ENCODE results near the gene CRB2.

DNA sequence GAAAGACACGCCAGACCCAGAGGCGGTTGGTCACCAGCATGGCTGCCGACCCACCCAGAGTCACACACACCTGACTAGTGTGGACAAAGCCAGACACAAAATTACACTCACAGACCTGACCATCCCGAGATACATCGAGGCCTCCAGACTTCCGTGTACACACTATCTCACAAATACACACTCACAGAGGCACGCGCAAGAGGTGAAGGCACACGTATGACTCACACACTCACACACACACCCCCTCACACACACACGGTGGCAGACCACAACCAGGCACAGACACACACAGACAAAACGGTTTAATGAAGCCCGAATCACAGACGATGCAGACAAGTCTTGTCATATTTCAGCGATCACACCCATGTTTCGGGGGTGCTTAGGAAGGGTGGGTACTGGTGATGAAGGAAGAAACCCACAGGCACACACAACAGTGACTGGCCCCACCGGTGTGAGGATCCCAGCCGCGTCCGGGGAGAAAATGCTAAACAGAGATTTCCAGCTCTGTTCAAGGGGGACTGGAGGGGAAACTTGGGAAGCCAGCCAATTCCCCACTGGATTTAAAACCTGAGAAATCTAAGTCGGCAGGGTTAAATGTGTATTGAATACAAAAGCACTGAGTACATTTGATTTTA is 51.3 kb downstream of the CRB2 start:
- no peak for TF ChIP-seq CTCF (IDR thresholded peaks at IDR 0.05)
- TF ChIP-seq POLR2A (IDR thresholded peaks at IDR 0.05), result no peak
